ENCODE results near the gene DFFB. TPM values are rescaled to one million over a fixed set of nuclear protein-coding genes. Genes with fewer than 3 reads are reported as not detected.

DFFB gene
- total and polyA plus RNA-seq, 8 donors, result 5.4 to 14.7 (median 11.2) TPM

DNA sequence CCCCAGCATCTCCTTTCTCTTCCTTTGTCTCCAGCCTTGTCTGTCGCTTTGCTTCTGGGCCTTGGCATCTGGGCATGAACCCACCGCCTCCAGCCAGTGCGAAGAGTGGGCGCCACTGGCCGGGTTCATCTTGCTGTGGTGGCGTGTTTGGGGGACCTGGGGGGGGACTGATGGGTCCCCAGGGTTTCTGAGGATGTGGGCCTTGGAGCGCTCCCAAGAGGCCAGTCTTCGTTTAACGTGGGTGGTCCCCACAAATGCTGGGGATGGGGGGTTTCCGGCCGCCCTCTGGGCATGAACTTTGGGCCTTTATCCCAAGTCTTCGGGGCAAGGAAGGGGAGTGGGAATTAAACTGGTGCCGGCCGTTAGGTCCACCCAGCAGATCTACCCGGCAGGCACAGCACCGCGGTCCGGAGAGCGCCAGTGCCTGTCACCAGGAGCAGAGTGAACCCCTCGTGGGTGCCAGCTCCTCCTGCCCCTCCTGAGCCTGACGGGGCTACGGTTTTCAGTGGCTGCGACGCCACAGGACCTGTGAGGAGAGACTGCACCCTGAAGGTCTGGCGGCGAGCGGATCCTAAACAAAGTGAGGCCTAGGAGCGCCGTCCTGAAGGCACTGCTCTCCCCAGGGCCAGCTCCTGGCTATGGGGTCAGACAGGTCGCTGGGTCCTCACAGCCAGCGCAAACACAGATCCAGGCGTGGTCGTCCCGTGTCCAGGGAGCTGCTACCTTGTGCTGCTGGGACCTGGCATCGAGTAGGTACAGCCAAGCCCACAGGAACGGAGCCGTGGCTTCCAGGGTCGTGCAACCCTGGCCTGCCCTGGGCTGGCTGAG, 54.9 kb downstream of the DFFB start:
- intact Hi-C loops (cut with DNase I), result no loop called here
- no peaks in the 10 kb centered on the region for H3K36me3 ChIP-seq
- TF ChIP-seq, protein P1, sequence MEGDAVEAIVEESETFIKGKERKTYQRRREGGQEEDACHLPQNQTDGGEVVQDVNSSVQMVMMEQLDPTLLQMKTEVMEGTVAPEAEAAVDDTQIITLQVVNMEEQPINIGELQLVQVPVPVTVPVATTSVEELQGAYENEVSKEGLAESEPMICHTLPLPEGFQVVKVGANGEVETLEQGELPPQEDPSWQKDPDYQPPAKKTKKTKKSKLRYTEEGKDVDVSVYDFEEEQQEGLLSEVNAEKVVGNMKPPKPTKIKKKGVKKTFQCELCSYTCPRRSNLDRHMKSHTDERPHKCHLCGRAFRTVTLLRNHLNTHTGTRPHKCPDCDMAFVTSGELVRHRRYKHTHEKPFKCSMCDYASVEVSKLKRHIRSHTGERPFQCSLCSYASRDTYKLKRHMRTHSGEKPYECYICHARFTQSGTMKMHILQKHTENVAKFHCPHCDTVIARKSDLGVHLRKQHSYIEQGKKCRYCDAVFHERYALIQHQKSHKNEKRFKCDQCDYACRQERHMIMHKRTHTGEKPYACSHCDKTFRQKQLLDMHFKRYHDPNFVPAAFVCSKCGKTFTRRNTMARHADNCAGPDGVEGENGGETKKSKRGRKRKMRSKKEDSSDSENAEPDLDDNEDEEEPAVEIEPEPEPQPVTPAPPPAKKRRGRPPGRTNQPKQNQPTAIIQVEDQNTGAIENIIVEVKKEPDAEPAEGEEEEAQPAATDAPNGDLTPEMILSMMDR (IDR thresholded peaks at IDR 0.05), result no peak
- peaks cover 0 to 58% of the 10 kb centered on the region in 2 donors for H3K27me3 ChIP-seq
- ATAC-seq, result no peak
- DNase-seq, result peak in 1 of 4 donors; percentile 20
- H3K9me3 ChIP-seq, result no peaks in the 10 kb centered on the region
- no peaks in the 10 kb centered on the region for H3K4me1 ChIP-seq
- no peak overlapping the region for H3K4me3 ChIP-seq
- H3K27ac ChIP-seq, result no peak overlapping the region

GRCh38 chr1:3912809-3913685, 55.8 kb downstream of the DFFB start:
- Histone ChIP-seq H3K4me3 (no peak overlapping the region), H3K27me3 (peaks cover 0 to 59% of the 10 kb centered on the region in 2 donors), H3K9me3 (no peaks in the 10 kb centered on the region), H3K27ac (no peak overlapping the region), H3K36me3 (no peaks in the 10 kb centered on the region), H3K4me1 (no peaks in the 10 kb centered on the region)
- ATAC-seq (no peak), DNase-seq (peak in 1 of 4 donors; percentile 19)
- TF ChIP-seq, protein P1 (IDR thresholded peaks at IDR 0.05), result no peak
- intact Hi-C loops (cut with DNase I), result no loop called here

DNA sequence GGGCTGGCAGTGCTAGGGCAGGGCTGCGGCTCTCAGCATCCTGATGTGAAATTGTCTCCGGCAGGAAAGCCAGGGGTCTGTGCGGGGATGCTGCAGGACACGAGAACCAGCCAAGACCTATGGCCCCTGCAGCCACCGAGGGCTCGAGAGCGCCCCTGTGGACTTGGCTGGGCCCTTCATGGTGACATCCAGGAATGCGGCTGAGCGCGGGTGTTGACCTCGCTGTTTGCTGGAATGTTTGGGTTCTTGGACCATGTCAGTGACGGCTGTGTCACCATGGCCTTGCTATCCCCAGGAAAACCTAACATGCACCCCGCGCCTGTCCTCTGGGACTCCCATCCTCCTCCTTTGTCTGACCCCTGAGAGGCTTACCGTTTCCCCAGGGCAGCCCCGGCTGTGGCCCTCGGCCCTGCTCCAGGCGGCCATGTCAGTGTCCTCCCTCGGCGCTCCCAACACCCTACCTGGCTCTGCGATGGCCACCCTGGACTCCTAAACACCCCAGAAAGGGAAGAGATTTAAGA, 57.1 kb downstream of the DFFB start:
- DNase-seq, result no peak
- no peak for ATAC-seq
- Histone ChIP-seq H3K4me3 (no peak overlapping the region), H3K4me1 (no peaks in the 10 kb centered on the region), H3K27me3 (peaks cover 0 to 60% of the 10 kb centered on the region in 2 donors), H3K27ac (no peak overlapping the region), H3K9me3 (no peaks in the 10 kb centered on the region), H3K36me3 (no peaks in the 10 kb centered on the region)
- intact Hi-C loops (cut with DNase I), result no loop called here
- TF ChIP-seq, protein P1 (IDR thresholded peaks at IDR 0.05), result no peak

GRCh38 chr1:3914911-3915310, 57.6 kb downstream of the DFFB start:
- no peak overlapping the region for H3K27ac ChIP-seq
- DNase-seq, result peak in 1 of 4 donors; percentile 19
- H3K27me3 ChIP-seq, result peaks cover 0 to 58% of the 10 kb centered on the region in 2 donors
- TF ChIP-seq, protein P1 (IDR thresholded peaks at IDR 0.05), result no peak
- no peak overlapping the region for H3K4me3 ChIP-seq
- H3K9me3 ChIP-seq, result no peaks in the 10 kb centered on the region
- H3K4me1 ChIP-seq, result no peaks in the 10 kb centered on the region
- ATAC-seq, result no peak
- intact Hi-C loops (cut with DNase I), result no loop called here
- H3K36me3 ChIP-seq, result no peaks in the 10 kb centered on the region

All from left lung (tissue), 10 donors.